Measurements from ENCODE around the gene ITK.

DNA sequence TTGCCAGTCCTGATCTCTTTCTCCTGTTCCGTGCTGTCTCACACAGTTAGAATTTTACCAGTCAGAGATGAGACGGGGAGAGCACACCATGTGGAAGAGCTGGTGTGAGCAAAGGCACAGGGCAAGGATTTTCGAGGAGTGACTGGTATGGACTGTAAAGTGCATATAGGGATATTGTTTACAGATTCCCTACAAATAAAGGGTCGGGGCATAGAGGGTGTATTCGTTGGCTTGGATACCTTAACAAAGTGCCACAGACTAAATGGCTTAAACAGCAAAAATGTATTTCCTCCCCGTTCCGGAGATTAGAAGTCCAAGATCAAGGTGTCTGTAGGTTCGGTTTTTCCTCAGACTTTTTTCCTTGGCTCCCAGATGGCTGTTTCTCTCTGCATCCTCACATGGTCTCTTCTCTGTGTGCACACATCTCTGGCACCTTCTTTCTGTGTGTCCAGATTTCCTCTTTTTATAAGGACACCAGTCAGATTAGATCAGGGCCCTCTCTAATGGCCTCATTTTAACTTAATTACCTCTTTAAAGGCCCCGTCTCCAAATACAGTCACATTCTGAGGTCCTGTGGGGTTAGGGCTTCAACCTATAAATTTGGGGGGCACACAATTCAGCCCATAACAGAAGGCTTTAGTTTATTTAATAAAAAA lies 108.7 kb downstream of the ITK start:
- TF ChIP-seq CTCF (conservative IDR thresholded peaks at IDR 0.05; ENCODE audit: low read depth in 2 of 2) (no peak), ZNF331 (CRISPR knock-in tag; IDR thresholded peaks at IDR 0.05; ENCODE audit: low read depth) (no peak), STAT1 (IDR thresholded peaks at IDR 0.05; ENCODE audit: unreplicated experiment) (no peak), EZH2 (IDR thresholded peaks at IDR 0.05; ENCODE audit: low read depth, unreplicated experiment) (no peak), EZH2phosphoT487 (IDR thresholded peaks at IDR 0.05; ENCODE audit: unreplicated experiment) (no peak), JUNB (IDR thresholded peaks at IDR 0.05; ENCODE audit: unreplicated experiment) (no peak), NANOG (IDR thresholded peaks at IDR 0.05; ENCODE audit: borderline replicate concordance) (no peak), CREB1 (CRISPR knock-in tag; IDR thresholded peaks at IDR 0.05; ENCODE audit: low read depth) (no peak), POLR2AphosphoS5 (IDR thresholded peaks at IDR 0.05; ENCODE audit: low read depth) (no peak), ZNF114 (CRISPR knock-in tag; IDR thresholded peaks at IDR 0.05) (no peak)
- TF ChIP-seq, protein P1, sequence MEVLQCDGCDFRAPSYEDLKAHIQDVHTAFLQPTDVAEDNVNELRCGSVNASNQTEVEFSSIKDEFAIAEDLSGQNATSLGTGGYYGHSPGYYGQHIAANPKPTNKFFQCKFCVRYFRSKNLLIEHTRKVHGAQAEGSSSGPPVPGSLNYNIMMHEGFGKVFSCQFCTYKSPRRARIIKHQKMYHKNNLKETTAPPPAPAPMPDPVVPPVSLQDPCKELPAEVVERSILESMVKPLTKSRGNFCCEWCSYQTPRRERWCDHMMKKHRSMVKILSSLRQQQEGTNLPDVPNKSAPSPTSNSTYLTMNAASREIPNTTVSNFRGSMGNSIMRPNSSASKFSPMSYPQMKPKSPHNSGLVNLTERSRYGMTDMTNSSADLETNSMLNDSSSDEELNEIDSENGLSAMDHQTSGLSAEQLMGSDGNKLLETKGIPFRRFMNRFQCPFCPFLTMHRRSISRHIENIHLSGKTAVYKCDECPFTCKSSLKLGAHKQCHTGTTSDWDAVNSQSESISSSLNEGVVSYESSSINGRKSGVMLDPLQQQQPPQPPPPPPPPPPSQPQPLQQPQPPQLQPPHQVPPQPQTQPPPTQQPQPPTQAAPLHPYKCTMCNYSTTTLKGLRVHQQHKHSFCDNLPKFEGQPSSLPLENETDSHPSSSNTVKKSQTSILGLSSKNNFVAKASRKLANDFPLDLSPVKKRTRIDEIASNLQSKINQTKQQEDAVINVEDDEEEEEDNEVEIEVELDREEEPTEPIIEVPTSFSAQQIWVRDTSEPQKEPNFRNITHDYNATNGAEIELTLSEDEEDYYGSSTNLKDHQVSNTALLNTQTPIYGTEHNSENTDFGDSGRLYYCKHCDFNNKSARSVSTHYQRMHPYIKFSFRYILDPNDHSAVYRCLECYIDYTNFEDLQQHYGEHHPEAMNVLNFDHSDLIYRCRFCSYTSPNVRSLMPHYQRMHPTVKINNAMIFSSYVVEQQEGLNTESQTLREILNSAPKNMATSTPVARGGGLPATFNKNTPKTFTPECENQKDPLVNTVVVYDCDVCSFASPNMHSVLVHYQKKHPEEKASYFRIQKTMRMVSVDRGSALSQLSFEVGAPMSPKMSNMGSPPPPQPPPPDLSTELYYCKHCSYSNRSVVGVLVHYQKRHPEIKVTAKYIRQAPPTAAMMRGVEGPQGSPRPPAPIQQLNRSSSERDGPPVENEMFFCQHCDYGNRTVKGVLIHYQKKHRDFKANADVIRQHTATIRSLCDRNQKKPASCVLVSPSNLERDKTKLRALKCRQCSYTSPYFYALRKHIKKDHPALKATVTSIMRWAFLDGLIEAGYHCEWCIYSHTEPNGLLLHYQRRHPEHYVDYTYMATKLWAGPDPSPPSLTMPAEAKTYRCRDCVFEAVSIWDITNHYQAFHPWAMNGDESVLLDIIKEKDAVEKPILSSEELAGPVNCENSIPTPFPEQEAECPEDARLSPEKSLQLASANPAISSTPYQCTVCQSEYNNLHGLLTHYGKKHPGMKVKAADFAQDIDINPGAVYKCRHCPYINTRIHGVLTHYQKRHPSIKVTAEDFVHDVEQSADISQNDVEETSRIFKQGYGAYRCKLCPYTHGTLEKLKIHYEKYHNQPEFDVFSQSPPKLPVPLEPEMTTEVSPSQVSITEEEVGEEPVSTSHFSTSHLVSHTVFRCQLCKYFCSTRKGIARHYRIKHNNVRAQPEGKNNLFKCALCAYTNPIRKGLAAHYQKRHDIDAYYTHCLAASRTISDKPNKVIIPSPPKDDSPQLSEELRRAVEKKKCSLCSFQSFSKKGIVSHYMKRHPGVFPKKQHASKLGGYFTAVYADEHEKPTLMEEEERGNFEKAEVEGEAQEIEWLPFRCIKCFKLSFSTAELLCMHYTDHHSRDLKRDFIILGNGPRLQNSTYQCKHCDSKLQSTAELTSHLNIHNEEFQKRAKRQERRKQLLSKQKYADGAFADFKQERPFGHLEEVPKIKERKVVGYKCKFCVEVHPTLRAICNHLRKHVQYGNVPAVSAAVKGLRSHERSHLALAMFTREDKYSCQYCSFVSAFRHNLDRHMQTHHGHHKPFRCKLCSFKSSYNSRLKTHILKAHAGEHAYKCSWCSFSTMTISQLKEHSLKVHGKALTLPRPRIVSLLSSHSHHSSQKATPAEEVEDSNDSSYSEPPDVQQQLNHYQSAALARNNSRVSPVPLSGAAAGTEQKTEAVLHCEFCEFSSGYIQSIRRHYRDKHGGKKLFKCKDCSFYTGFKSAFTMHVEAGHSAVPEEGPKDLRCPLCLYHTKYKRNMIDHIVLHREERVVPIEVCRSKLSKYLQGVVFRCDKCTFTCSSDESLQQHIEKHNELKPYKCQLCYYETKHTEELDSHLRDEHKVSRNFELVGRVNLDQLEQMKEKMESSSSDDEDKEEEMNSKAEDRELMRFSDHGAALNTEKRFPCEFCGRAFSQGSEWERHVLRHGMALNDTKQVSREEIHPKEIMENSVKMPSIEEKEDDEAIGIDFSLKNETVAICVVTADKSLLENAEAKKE (CRISPR knock-in tag; IDR thresholded peaks at IDR 0.05): no peak
- TF ChIP-seq, protein P2, sequence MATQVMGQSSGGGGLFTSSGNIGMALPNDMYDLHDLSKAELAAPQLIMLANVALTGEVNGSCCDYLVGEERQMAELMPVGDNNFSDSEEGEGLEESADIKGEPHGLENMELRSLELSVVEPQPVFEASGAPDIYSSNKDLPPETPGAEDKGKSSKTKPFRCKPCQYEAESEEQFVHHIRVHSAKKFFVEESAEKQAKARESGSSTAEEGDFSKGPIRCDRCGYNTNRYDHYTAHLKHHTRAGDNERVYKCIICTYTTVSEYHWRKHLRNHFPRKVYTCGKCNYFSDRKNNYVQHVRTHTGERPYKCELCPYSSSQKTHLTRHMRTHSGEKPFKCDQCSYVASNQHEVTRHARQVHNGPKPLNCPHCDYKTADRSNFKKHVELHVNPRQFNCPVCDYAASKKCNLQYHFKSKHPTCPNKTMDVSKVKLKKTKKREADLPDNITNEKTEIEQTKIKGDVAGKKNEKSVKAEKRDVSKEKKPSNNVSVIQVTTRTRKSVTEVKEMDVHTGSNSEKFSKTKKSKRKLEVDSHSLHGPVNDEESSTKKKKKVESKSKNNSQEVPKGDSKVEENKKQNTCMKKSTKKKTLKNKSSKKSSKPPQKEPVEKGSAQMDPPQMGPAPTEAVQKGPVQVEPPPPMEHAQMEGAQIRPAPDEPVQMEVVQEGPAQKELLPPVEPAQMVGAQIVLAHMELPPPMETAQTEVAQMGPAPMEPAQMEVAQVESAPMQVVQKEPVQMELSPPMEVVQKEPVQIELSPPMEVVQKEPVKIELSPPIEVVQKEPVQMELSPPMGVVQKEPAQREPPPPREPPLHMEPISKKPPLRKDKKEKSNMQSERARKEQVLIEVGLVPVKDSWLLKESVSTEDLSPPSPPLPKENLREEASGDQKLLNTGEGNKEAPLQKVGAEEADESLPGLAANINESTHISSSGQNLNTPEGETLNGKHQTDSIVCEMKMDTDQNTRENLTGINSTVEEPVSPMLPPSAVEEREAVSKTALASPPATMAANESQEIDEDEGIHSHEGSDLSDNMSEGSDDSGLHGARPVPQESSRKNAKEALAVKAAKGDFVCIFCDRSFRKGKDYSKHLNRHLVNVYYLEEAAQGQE (IDR thresholded peaks at IDR 0.05; ENCODE audit: unreplicated experiment): no peak
- TF ChIP-seq, protein P3, sequence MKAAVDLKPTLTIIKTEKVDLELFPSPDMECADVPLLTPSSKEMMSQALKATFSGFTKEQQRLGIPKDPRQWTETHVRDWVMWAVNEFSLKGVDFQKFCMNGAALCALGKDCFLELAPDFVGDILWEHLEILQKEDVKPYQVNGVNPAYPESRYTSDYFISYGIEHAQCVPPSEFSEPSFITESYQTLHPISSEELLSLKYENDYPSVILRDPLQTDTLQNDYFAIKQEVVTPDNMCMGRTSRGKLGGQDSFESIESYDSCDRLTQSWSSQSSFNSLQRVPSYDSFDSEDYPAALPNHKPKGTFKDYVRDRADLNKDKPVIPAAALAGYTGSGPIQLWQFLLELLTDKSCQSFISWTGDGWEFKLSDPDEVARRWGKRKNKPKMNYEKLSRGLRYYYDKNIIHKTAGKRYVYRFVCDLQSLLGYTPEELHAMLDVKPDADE (IDR thresholded peaks at IDR 0.05): no peak
